Fibroblast of lung (primary cell): ENCODE measurements around the gene C11orf68.

ENCODE experiments used
- EZH2 ChIP-seq: IDR thresholded peaks from 2 replicates; pipeline ENCODE4 v1.5.1; 2012; ENCODE audit warnings: low read length, control low read depth, mild to moderate bottlenecking; ENCODE audit errors: missing control alignments
- TF ChIP-seq, protein P1 (sequence below), 2 donors: IDR thresholded peaks in 1 of 2; conservative IDR thresholded peaks in 1 of 2; 1 replicate in 1 of 2; 2 replicates in 1 of 2; pipeline ENCODE4 v1.5.1; 2011 to 2012; ENCODE audit warnings: low read length in 2 of 2, control low read depth in 1 of 2, inconsistent platforms in 1 of 2, low read depth in 1 of 2, mild to moderate bottlenecking in 1 of 2

DNA sequence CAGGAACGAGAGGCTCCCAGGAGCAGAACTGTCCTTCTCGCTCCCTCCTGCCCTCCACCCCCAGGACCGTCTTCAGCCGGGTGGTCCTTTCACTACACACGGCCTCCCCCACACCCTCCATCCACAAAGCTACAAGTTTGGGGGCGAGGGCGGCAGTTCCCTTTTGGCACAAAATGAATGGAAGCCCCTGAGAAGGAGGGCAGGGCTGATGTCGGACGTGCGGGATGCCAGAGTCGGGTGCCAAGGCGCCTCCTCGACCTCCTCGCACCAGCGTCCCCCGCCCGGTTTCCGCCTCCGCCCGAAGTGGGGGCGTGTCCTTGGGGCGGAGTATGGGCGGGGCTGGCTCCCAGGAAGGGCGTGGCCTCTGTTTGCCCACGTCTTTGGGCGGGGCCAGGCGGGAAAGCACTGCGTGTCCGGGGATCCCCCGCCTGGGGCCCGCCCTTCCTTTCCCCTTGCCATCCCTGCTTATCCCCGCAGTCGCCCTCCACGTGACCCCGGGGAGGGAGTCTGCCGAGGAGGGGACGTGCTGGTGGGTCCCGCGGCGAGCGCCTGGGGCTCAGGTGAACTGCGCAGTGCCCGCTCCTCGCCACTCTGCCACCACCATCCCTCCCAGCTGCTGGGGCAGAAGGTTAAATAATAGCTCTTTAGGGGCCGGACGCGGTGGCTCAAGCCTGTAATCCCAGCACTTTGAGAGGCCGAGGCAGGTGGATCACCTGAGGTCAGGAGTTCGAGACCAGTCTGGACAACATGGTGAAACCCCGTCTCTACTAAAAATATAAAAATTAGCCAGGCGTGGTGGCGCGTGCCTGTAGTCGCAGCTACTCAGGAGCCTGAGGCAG lies 45.3 kb downstream of the C11orf68 start:
- TF ChIP-seq, protein P1, sequence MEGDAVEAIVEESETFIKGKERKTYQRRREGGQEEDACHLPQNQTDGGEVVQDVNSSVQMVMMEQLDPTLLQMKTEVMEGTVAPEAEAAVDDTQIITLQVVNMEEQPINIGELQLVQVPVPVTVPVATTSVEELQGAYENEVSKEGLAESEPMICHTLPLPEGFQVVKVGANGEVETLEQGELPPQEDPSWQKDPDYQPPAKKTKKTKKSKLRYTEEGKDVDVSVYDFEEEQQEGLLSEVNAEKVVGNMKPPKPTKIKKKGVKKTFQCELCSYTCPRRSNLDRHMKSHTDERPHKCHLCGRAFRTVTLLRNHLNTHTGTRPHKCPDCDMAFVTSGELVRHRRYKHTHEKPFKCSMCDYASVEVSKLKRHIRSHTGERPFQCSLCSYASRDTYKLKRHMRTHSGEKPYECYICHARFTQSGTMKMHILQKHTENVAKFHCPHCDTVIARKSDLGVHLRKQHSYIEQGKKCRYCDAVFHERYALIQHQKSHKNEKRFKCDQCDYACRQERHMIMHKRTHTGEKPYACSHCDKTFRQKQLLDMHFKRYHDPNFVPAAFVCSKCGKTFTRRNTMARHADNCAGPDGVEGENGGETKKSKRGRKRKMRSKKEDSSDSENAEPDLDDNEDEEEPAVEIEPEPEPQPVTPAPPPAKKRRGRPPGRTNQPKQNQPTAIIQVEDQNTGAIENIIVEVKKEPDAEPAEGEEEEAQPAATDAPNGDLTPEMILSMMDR (conservative IDR thresholded peaks at IDR 0.05 in 1 of 2, IDR thresholded peaks at IDR 0.05 in 1 of 2; ENCODE audit: low read depth in 1 of 2, low read length in 2 of 2): no peak
- TF ChIP-seq EZH2: no peak
